HT-29 (cell line): ENCODE measurements around the gene MAIP1. TPM values are rescaled to one million over a fixed set of nuclear protein-coding genes. Genes with fewer than 3 reads are reported as not detected.

ENCODE experiments used
- DNase-seq: peaks from one replicate; pipeline ENCODE4 v3.0.0-alpha.2; 2015; ENCODE audit warnings: low spot score
- total RNA-seq: library from RNA; depleted of rRNA; stranded (reverse); fragments of >200 nt; shearing (Covaris generic); gene quantifications from 2 replicates; pipeline ENCODE4 v1.2.3, GENCODE V29; 2014; rRNA removed

The MAIP1 gene
- total RNA-seq, 1 experiment from 2014 or later, result 38.3 TPM

DNA sequence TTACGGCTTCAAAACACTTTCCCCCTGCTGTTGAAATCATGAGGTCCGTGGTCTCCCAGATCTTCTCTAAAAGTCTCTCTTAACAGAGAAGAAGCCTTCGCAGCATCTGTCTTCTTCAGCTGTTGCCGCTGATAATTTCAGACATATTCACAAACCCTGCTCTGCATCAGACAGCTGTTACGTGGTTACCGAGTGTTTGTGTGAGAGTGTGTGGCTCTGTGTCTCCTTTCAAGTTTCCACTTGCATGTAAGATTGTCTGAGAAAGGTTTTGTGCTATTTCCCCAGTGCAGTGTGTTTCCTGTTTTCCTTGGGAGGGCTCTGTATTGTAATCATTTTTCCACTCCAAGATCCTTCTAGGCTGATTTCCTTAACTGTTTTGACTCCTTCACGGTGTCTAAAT lies 32.8 kb downstream of the MAIP1 start:
- DNase-seq, result no peak

DNA sequence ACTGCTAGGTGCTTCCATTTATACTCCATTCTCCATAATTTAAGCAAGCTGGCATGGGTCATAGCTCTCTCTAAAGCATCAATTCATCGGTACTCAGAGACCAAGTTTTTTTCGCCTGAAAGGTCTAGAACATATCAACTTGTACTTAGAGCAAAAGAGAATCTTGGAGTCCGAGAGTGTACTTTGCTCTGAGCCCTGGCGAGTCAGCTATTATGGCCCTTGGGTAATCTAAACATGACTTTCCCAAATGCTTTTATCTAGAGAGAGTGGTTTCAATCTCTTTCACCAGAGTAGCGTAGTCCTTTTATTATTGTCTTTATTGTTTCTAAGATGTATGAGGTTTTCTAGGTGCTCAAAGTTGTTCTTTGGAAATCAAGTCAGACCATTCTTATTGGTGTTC lies 34.4 kb downstream of the MAIP1 start:
- no peak for DNase-seq

DNA sequence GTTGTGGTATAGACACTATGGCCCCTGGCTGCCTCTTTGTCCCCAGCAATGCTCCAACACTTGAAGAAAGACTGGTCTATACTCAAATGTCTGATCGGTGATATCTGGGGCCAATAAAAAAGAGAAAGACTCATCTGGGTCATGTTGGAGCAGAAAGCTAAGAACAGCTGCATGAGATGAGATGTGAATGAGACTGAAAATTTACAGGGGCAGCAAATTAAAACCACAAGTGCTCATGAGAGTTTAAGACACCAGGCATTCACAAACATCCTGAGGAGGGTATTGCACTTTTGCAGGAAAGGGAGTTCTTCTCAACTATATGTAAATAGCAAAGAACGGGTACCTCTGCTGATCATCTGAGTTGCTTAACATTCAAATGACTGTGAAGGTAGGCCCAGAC lies 36.3 kb downstream of the MAIP1 start:
- no peak for DNase-seq

DNA sequence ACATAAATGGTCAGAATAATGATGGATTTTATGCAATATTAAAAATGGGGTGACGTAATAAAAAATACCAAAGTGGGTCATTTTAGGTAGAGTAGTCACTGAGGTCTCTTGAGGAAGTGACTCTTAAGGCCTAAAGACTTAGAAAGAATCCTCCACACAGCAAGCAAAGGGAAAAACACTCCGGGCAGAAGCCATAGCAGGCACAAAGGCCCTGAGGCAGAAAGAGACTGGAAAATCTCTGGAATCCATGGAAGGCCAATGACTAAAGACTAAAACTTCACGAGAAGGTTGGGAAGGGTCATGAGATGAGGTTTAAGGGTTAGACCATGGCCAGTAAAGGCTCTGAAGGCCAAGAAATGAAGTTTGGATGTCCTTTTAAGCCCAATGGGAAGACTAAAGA lies 36.9 kb downstream of the MAIP1 start:
- DNase-seq, result no peak

DNA sequence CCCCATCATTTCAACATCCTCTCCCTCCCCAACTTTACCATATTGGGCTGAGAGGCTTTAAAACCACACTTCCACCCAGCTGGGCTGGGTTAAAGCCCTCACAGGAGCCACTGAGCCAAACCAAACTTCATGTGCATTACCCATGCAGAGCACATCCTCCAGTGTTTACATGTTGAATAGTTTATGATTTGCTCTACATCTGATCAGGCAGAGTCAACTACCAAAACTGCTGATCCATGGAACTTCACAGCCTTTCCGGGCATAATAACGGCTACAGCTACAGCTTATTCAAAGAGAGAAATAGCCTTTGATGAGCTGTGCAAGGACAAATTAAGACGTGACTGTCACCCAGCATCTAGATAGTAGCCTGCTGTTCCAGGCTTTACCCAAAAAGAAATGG lies 39.0 kb downstream of the MAIP1 start:
- DNase-seq, result no peak

DNA sequence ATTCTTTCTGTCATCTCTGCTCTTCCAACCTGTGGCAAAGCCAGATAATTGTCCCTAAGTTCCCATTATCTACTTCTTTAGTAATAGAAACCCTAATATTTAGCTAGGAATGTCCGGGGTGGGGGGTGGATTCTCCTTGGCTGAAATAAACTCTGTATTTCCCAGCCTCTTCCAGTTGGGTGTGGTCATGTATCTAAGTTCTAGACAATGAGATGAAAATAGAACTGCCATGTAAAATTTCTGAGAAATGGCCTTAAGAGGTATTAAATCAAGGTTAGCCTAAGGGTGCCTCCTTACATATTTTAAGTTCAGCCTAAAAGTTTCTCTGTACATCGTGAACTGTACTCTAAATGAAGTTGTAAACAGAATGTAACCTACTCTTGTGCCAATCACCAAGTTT lies 39.5 kb downstream of the MAIP1 start:
- DNase-seq, result no peak

DNA sequence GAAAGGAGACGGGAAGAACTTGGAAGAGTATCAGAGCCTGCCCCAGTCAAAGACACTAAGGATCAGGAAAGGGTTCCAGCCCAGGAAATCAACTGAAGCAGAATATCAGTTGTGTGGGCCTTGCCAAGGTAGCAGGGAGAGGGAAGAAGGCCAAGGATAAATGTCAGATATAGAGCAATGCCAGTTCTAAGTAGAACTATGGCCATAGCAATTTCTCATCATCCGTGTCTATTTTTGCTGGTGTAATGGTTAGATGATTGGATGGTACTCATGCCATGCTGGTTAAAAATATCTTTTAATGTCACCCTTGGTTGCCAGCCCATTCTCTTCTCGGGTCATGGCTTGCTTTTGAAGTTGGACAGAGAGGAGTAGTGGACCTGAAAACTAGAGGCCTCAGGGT lies 41.9 kb downstream of the MAIP1 start:
- DNase-seq, result no peak

DNA sequence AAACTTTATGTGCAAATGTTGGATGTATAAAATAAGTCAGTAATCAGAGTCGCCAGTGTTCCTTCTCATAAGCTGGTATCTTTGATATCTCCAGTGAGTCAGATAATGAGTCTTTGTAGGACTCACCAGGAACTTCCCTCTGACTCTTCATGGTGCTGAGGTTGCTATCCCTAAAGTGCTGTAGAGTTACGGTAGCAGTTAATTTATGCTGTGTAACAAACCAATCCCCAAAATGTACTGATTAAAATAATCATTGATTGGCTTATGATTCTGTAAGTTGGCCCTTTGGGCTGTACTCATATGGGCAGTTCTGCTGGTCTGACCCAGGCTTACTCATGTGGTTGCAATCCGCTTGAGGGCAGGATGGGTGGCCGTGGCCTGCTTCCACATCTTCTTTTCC lies 43.8 kb downstream of the MAIP1 start:
- DNase-seq, result no peak

DNA sequence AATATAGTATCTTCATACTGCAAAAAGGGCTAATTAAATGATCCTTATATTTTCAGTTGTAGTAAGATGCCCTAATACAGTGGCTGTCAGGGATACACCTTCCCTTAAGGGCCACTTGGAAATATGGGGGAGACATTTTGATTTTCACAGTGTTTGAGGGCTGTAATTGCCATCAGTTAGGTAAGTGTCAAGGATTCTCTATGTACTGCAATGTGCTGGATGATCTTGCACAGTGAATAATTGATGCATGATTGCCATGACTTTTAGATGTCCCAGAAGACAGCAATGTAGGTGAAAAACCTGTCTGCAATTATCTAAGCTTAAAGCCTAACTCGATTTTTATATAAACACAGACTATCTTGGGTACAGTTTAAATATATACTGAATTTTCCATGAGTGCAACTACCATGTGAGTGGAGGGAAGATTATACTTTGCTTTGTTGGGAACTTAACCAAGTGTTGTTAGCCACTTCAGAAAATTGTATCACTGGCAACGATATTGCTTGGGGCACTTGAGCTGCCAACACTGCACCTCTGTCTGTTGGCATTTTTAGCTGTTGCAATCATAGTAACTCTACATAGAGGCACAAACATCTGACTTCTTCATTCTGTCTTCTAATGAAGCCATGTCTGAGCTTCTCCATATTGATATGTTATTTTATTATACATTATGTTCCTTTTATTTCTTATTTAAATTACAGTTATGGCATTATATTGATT lies 45.2 kb downstream of the MAIP1 start:
- no peak for DNase-seq

DNA sequence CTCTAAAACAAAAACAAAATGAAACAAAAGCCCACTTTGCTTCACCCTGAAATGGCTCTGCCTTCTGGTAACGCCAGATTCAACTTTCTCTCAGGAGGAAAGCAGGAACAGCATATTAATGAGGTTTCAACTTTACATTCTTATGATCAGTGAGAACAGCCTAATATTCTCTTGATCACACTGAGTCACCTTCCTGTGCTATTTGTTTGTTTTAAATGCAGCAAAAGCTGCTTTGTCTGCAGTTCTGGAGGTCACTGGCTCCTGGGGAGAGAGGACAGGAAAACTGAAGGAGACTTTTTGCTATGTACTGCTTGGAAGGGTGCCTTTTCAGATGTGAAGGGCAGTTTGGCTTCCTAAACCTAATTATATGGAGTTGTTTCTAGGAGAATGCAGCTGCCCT lies 48.1 kb downstream of the MAIP1 start:
- no peak for DNase-seq

DNA sequence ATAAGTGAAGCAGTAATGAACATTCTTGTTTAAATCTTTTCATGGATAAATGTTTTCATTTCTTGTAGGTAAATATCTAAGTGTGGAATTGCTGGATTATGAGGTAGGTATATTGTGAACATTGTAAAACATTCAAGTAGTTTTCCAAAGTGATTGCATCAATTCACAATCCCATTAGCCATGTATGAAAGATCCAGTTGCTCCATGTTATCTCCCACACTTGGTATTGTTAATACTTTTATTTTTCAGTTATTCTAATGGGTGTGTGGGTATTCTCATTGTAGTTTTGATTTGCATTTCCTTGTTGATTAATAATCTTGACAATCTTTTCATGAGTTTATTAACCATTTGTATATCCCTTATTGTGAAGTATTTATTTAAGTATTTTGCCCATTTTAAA lies 50.3 kb downstream of the MAIP1 start:
- DNase-seq, result no peak

DNA sequence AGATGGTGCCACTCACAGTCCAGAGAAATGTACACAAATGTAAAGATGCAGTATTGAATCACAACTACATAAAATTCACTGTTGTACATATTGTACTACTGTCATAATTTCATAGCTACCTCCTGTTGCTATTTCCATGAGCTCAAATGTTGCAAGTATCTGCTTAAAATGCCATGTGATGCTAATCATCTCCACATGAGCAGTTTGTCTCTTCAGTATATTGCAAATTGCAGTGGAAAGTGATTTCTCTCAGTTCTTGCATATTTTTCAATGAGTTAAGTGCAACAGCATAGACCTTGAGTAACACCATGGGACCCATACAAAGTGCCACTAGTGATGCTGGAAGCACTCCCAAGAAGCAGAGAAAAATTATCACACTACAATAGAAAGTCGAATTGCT lies 51.9 kb downstream of the MAIP1 start:
- DNase-seq, result no peak

DNA sequence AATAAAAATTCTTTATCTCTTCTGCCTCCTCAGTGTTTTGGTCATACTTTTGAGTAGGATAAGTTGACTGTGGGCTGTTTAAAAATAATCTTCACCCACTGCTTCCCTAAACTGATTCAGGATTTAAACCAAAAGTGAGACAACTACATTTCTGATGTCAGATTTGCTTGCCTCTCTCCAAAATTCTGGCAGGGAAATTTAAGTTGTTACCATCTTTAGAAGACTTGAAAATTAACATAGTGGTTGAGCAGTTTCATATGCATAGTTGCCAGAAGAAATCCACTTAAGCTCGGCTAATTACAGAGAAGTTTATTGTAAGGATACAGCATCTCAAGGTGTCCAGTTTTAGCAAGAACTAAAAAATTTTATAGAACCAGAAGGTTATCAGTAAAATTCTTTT lies 57.0 kb downstream of the MAIP1 start:
- no peak for DNase-seq

Other genes starting within 250 kb of the MAIP1 start
- 0.69 TPM in 1 of 2 replicates, not detected in the other for gene FTCDNL1, start 104.4 kb upstream of the MAIP1 start, total RNA-seq
- 6.4 and 6.8 TPM in 2 replicates for gene C2orf69, start 44.3 kb upstream of the MAIP1 start, total RNA-seq
- 4.3 and 4.4 TPM in 2 replicates for gene TYW5, start 91 bp upstream of the MAIP1 start, total RNA-seq